ENCODE measurements around the gene UNC119. TPM values are rescaled to one million over a fixed set of nuclear protein-coding genes. Genes with fewer than 3 reads are reported as not detected.

UNC119 gene
- total RNA-seq (16.9 and 19.2 TPM in 2 replicates), polyA plus RNA-seq (24.6 and 26.4 TPM in 2 replicates), polyA minus RNA-seq (ENCODE audit: low replicate concordance) (16.2 and 23.9 TPM in 2 replicates)
- polyA plus RNA-seq (2012): 16.2 and 17.3 TPM in 2 replicates

DNA sequence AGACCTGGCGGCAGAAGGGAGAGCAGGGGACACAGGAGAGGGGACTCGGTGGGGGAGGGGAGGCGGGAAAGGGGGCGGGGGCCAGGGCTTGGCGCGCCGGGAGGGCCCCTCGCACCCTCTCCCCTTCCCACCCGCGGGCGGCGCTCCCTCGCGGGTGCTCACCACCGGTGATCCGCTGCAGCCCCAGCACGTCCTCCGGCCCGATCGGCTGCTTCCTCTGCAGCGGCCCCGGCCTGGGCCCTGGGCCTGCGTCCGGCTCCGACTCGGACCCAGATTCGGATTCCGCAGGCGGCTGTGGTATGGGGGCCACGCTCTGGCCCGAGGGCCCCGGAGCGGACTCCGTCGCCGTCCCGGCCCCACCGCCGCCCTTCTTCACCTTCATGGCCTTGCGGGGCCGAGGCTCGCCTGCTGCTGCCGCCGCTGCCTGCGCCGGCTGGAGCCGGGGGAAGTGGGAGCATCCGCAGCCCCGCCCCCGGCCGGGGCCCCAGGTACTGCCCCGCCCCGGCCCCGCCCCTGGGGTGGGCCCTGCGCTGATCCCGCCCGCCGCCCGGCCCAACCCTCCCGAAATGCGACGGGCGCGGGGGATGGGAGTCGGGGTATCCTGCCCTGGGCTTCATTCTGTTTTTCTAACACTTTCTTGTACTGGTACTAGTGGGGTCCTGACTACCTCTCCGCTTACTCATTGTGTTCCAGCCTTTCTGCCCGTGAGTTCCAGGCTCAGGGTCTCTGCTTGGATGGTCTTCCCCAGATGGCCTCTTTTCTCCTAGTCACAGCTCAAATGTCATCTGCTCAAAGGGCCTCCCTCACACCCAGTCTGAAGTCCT is at the start of gene UNC119:
Gene UNC119, minus strand, starts transcription at position 449 of the 824 bp plus-strand sequence. Its CDS starts 67 bp downstream, at position 382.
- Histone ChIP-seq H3K4me2 (ENCODE audit: extremely low read depth, insufficient read depth, low read length) (peak within 1 kb of the TSS; percentile 62), H3K79me2 (ENCODE audit: control insufficient read depth, insufficient read depth, low read length) (no peaks in the 10 kb centered on the region), H3K4me1 (ENCODE audit: control insufficient read depth, extremely low read depth, insufficient read depth, low read length) (peaks cover 3% of the 10 kb centered on the region), H3K27me3 (ENCODE audit: control insufficient read depth, insufficient read depth, low read length) (no peaks in the 10 kb centered on the region), H3K4me3 (replicated peaks in 1 of 4; ENCODE audit: control extremely low read depth in 1 of 4, insufficient read depth in 1 of 4, low read depth in 3 of 4, low read length in 4 of 4) (peak within 1 kb of the TSS; percentile 62 to 81 (median 66)), H3K36me3 (ENCODE audit: control insufficient read depth, insufficient read depth, low read length) (peaks cover 13% of the 10 kb centered on the region), H2AFZ (ENCODE audit: low read length) (peak within 1 kb of the TSS; percentile 29), H3K9ac (ENCODE audit: insufficient read depth, low read length) (peak within 1 kb of the TSS; percentile 48), H3K9me3 (ENCODE audit: control insufficient read depth, insufficient read depth, low read depth, low read length) (no peaks in the 10 kb centered on the region), H3K27ac (ENCODE audit: insufficient read depth, low read length) (no peak within 1 kb of the TSS), H4K20me1 (ENCODE audit: control insufficient read depth, extremely low read depth, insufficient read depth, low read length) (no peaks in the 10 kb centered on the region)
- TF ChIP-seq EZH2 (IDR thresholded peaks at IDR 0.05; ENCODE audit: low read length, missing control alignments): no peak
- TF ChIP-seq, protein P1, sequence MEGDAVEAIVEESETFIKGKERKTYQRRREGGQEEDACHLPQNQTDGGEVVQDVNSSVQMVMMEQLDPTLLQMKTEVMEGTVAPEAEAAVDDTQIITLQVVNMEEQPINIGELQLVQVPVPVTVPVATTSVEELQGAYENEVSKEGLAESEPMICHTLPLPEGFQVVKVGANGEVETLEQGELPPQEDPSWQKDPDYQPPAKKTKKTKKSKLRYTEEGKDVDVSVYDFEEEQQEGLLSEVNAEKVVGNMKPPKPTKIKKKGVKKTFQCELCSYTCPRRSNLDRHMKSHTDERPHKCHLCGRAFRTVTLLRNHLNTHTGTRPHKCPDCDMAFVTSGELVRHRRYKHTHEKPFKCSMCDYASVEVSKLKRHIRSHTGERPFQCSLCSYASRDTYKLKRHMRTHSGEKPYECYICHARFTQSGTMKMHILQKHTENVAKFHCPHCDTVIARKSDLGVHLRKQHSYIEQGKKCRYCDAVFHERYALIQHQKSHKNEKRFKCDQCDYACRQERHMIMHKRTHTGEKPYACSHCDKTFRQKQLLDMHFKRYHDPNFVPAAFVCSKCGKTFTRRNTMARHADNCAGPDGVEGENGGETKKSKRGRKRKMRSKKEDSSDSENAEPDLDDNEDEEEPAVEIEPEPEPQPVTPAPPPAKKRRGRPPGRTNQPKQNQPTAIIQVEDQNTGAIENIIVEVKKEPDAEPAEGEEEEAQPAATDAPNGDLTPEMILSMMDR (conservative IDR thresholded peaks at IDR 0.05 in 1 of 2, IDR thresholded peaks at IDR 0.05 in 1 of 2; ENCODE audit: low read depth in 1 of 2, low read length in 2 of 2): no peak
- peak; percentile 55 to 60 for DNase-seq (ENCODE audit: low read depth in 2 of 2)

DNA sequence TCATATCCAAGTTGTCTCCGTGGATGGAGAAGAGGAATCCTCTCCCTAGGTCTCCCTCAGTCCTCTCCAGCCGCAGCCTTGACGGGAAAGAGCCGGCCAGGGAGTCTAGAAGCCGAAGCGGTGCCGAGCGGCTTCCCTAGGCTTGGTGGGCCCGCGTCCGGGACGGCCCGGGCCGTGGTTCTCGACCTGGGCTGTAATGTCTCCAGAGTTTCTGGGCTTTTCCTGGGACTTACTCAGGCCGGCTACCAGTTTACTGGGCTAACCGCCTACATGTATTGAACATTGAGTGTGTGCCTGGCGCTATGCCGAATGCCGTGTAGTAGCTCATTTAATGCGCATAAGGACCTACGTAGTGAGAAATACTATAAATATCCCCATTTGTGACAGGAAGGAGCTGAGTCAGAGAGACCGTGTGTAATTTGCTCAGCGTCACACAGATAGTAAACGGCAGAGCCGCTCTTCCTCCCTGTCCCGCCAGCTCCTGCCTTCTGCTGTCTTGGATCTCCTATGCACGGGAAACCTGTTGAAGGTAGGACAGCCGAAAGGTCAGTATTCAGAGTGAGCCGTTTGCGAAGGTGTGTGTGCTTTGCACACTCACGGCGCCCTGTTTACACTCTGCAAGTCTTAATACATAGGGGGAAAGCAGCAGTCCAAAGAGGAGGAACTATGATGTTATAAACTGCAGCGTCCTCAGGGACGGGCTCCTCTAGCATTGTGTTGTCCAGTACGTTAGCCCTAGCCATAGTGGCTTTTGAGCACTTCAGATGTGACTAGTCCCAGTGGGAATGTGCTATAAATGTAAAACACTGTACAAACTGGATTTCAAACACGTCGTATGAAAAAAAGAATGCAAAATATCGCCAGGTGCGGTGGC is 47.1 kb upstream of the UNC119 start:
- peak overlapping the region; percentile 91 for H2AFZ ChIP-seq (ENCODE audit: low read length)
- H3K27me3 ChIP-seq (ENCODE audit: control insufficient read depth, insufficient read depth, low read length): no peaks in the 10 kb centered on the region
- TF ChIP-seq, protein P1 (conservative IDR thresholded peaks at IDR 0.05 in 1 of 2, IDR thresholded peaks at IDR 0.05 in 1 of 2; ENCODE audit: low read depth in 1 of 2, low read length in 2 of 2): no peak
- TF ChIP-seq EZH2 (IDR thresholded peaks at IDR 0.05; ENCODE audit: low read length, missing control alignments): no peak
- H3K9ac ChIP-seq (ENCODE audit: insufficient read depth, low read length): peak overlapping the region; percentile 83
- peak overlapping the region; percentile 94 for H3K27ac ChIP-seq (ENCODE audit: insufficient read depth, low read length)
- H3K36me3 ChIP-seq (ENCODE audit: control insufficient read depth, insufficient read depth, low read length): no peaks in the 10 kb centered on the region
- peak overlapping the region; percentile 78 to 94 (median 86) for H3K4me3 ChIP-seq (replicated peaks in 1 of 4; ENCODE audit: control extremely low read depth in 1 of 4, insufficient read depth in 1 of 4, low read depth in 3 of 4, low read length in 4 of 4)
- H3K79me2 ChIP-seq (ENCODE audit: control insufficient read depth, insufficient read depth, low read length): peaks cover 16% of the 10 kb centered on the region
- H3K9me3 ChIP-seq (ENCODE audit: control insufficient read depth, insufficient read depth, low read depth, low read length): no peaks in the 10 kb centered on the region
- H4K20me1 ChIP-seq (ENCODE audit: control insufficient read depth, extremely low read depth, insufficient read depth, low read length): no peaks in the 10 kb centered on the region
- DNase-seq (ENCODE audit: low read depth in 2 of 2): peak; percentile 86 to 90
- peaks cover 6% of the 10 kb centered on the region for H3K4me1 ChIP-seq (ENCODE audit: control insufficient read depth, extremely low read depth, insufficient read depth, low read length)
- H3K4me2 ChIP-seq (ENCODE audit: extremely low read depth, insufficient read depth, low read length): peak overlapping the region; percentile 100
